ENCODE measurements around the gene COX20. TPM values are rescaled to one million over a fixed set of nuclear protein-coding genes. Genes with fewer than 3 reads are reported as not detected.

The COX20 gene
- total and polyA plus RNA-seq, 2 of the 4 experiments (the other 2 are of a cell fraction): 13.3 to 27.0 TPM

DNA sequence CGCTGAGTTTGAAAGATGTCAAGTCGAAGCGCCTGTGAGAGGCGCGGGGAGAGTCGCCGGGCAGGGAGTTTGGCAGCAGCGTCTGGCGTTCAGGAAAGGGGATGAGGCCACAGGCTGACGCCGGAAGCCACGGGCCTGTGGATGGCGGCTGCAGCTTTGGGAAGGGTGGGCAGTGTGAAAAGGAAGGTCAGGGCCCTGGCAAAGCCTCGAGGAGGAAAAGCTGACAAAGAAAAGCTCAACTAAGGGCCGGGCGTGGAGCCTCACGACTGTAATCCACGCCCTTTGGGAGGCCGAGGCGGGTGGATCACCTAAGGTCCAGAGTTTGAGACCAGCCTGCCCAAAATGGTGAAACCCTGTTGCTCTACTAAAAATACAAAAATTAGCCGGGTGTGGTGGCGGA is 25.2 kb upstream of the COX20 start:
- Histone ChIP-seq H3K79me1 (ENCODE audit: low read depth in 1 of 2, low read length in 2 of 2) (no peaks in the 10 kb centered on the region), H4K8ac (ENCODE audit: low read depth in 2 of 2, low read length in 2 of 2) (no peak overlapping the region), H3K23ac (ENCODE audit: low read depth, low read length) (no peak overlapping the region), H3K9ac (ENCODE audit: low read depth, low read length) (no peak overlapping the region), H4K5ac (ENCODE audit: low read depth, low read length) (no peak overlapping the region), H4K20me1 (ENCODE audit: insufficient read depth, low read length) (no peaks in the 10 kb centered on the region), H2BK20ac (ENCODE audit: low read depth, low read length) (no peak overlapping the region), H3K18ac (ENCODE audit: low read depth, low read length) (no peak overlapping the region), H2BK15ac (ENCODE audit: low read depth, low read length) (no peak overlapping the region), H2AK5ac (ENCODE audit: low read depth, low read length) (no peak overlapping the region), H3K4me2 (ENCODE audit: low read depth, low read length) (no peak overlapping the region), H2AFZ (replicated peaks; ENCODE audit: low read length, poor library complexity) (peak overlapping the region; percentile 63), H3K4me3 (ENCODE audit: insufficient read depth, low read depth, low read length) (no peak overlapping the region), H4K91ac (ENCODE audit: insufficient read depth, low read depth, low read length) (no peak overlapping the region), H3K9me1 (ENCODE audit: insufficient read depth, low read length) (no peaks in the 10 kb centered on the region), H3K9me3 (ENCODE audit: control insufficient read depth, insufficient read depth, low read length) (no peaks in the 10 kb centered on the region), H3K4me1 (ENCODE audit: control insufficient read depth, insufficient read depth, low read length) (no peaks in the 10 kb centered on the region), H3K14ac (replicated peaks; ENCODE audit: low read depth, low read length) (no peak overlapping the region), H3K4ac (ENCODE audit: low read depth, low read length) (no peak overlapping the region), H3K36me3 (ENCODE audit: control insufficient read depth, insufficient read depth, low read length) (no peaks in the 10 kb centered on the region), H2AK9ac (replicated peaks; ENCODE audit: low read depth, low read length, poor library complexity) (no peak overlapping the region), H3K27me3 (ENCODE audit: control insufficient read depth, insufficient read depth, low read length) (no peaks in the 10 kb centered on the region; the same call in 1 of the 2 replicates), H3K27ac (ENCODE audit: insufficient read depth, low read length) (no peak overlapping the region), H2BK120ac (ENCODE audit: low read depth, low read length) (no peak overlapping the region), H2BK5ac (ENCODE audit: low read depth, low read length, poor library complexity, severe bottlenecking) (no peak overlapping the region), H3K56ac (ENCODE audit: extremely low read depth, insufficient read depth, low read length) (no peak overlapping the region)
- ChIA-PET CTCF (no interaction called here), POLR2A (ENCODE audit: unreplicated experiment) (no interaction called here)
- in situ Hi-C loops (cut with MboI; ENCODE audit: low sequenced_read_pairs): no loop called here
- ATAC-seq (ENCODE audit: low read depth) (no peak), DNase-seq (no peak)
- no TSS peak for BruUV-seq (replicated peaks)
- 80% methylated on average over 3 of the region's 22 CpGs; no CpG with 5 or more reads in 1 of the 2 experiments for WGBS, 2 experiments (ENCODE audit: extremely low coverage in 2 of 2, insufficient read length in 1 of 2)
- no peak for TF ChIP-seq BHLHE40 (IDR thresholded peaks at IDR 0.05; ENCODE audit: low read depth, low read length)
- no peak for TF ChIP-seq RFX5 (IDR thresholded peaks at IDR 0.05; ENCODE audit: low read depth, low read length)
- no peak for TF ChIP-seq SMC3 (IDR thresholded peaks at IDR 0.05; ENCODE audit: low read depth, low read length)
- no peak for TF ChIP-seq CHD1 (IDR thresholded peaks at IDR 0.05; ENCODE audit: low read depth, low read length)
- TF ChIP-seq POLR2A (IDR thresholded peaks at IDR 0.05; ENCODE audit: low read depth, low read length): no peak
- TF ChIP-seq ELK1 (IDR thresholded peaks at IDR 0.05; ENCODE audit: borderline replicate concordance, low read depth, low read length): no peak
- TF ChIP-seq MAZ (IDR thresholded peaks at IDR 0.05; ENCODE audit: borderline replicate concordance, low read depth, low read length): no peak
- no peak for TF ChIP-seq FOS (IDR thresholded peaks at IDR 0.05; ENCODE audit: low read depth, low read length)
- TF ChIP-seq MXI1 (IDR thresholded peaks at IDR 0.05; ENCODE audit: borderline replicate concordance, low read depth, low read length): no peak
- no peak for TF ChIP-seq USF2 (IDR thresholded peaks at IDR 0.05; ENCODE audit: low read depth, low read length)
- no peak for TF ChIP-seq RCOR1 (IDR thresholded peaks at IDR 0.05; ENCODE audit: insufficient replicate concordance, low read length)
- TF ChIP-seq, protein P1, sequence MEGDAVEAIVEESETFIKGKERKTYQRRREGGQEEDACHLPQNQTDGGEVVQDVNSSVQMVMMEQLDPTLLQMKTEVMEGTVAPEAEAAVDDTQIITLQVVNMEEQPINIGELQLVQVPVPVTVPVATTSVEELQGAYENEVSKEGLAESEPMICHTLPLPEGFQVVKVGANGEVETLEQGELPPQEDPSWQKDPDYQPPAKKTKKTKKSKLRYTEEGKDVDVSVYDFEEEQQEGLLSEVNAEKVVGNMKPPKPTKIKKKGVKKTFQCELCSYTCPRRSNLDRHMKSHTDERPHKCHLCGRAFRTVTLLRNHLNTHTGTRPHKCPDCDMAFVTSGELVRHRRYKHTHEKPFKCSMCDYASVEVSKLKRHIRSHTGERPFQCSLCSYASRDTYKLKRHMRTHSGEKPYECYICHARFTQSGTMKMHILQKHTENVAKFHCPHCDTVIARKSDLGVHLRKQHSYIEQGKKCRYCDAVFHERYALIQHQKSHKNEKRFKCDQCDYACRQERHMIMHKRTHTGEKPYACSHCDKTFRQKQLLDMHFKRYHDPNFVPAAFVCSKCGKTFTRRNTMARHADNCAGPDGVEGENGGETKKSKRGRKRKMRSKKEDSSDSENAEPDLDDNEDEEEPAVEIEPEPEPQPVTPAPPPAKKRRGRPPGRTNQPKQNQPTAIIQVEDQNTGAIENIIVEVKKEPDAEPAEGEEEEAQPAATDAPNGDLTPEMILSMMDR (conservative IDR thresholded peaks at IDR 0.05; ENCODE audit: low read depth, low read length): no peak
- no peak for TF ChIP-seq RAD21 (IDR thresholded peaks at IDR 0.05; ENCODE audit: low read length)
- TF ChIP-seq MAFK (IDR thresholded peaks at IDR 0.05; ENCODE audit: low read depth, low read length): no peak
- TF ChIP-seq CEBPB (IDR thresholded peaks at IDR 0.05; ENCODE audit: low read depth, low read length): no peak
- TF ChIP-seq NFE2L2 (IDR thresholded peaks at IDR 0.05; ENCODE audit: low read depth, low read length): no peak
- dilution Hi-C loops (cut with HindIII; ENCODE audit: low sequenced_read_pairs, unreplicated experiment): no loop called here
- intact Hi-C loops (cut with micrococcal nuclease): no loop called here

Data from IMR-90 (cell line).